ENCODE results near the gene HERC4. TPM values are rescaled to one million over a fixed set of nuclear protein-coding genes. Genes with fewer than 3 reads are reported as not detected.
"Not testable (repeated sequence)": the region's sequence is repeated elsewhere in the genome, so short reads cannot be mapped to it uniquely, and the experiment has no call there.

The HERC4 gene
- polyA plus RNA-seq, 3 donors from 2014 or later: 9.6 to 20.7 (median 12.7) TPM

DNA sequence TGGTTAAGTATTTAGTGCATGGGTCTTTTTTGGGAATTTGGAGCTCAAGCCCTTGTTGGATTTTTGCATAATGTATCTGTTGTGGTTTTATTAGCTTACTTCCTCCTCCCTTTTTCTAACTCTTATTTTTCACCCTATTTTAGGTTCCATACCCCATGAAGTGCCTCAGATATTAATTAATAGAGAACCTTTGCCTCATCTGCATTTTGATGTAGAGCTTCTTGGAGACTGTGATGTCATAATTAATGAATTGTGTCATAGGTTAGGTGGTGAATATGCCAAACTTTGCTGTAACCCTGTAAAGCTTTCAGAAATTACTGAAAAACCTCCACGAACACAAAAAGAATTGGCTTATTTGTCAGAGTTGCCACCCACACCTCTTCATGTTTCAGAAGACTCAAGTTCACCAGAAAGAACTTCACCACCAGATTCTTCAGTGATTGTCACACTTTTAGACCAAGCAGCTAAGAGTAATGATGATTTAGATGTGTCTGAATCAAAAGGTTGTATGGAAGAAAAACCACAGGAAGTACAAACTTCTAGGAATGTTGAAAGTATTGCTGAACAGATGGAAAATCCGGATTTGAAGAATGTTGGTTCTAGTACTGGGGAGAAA is 162.6 kb downstream of the HERC4 start:
- Mint-ChIP-seq H3K9me3 (no peaks in the 10 kb centered on the region), H3K36me3 (peaks cover 24 to 65% (median 27%) of the 10 kb centered on the region in 3 donors), H3K4me1 (peaks cover 5 to 35% of the 10 kb centered on the region in 2 donors), H3K27ac (peak overlapping the region; percentile 6 to 29 (median 7)), H3K27me3 (ENCODE audit: low read depth in 3 of 3) (no peaks in the 10 kb centered on the region), H3K4me3 (no peak overlapping the region)
- no peak for DNase-seq

DNA sequence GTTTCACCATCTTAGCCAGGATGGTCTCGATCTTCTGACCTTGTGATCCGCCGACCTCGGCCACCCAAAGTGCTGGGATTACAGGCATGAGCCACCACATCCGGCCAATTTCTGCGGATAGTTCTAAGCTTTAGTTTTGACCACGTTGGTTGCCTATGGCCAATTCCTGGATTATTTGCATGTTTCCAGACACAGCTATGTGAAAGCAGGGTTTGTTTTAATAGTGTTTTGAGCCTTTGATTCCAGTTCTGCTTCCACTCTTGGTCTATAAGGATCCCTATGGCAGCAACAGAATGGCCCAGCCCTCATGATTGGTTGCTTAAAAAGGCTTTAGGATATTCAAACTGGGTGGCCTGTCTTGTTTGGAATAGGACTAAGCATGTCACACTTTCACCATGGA is 171.5 kb downstream of the HERC4 start:
- H3K36me3 Mint-ChIP-seq: peaks cover 16 to 31% (median 20%) of the 10 kb centered on the region in 3 donors

DNA sequence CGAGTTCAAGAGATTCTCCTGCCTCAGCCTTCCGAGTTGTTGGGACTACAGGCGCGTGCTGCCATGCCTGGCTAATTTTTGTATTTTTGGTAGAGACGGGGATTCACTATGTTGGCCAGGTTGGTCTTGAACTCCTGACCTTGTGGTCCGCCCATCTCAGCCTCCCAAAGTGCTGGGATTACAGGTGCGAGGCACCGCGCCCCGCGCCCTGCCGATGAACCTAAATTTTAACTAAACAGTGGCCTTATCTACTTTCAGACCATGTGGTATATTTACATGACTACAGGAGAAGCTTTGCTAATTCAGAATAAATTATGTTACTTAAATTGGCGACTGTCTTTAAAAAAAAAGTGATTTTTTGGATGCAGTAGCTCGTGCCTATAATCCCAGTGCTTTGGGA is 181.4 kb downstream of the HERC4 start:
- peaks cover 16 to 27% (median 16%) of the 10 kb centered on the region in 3 donors for H3K36me3 Mint-ChIP-seq
- no peak overlapping the region for H3K27ac Mint-ChIP-seq

More for the DNA sequence above, 171.5 kb downstream of the HERC4 start:
- DNase-seq: no peak
- H3K9me3 Mint-ChIP-seq: no peaks in the 10 kb centered on the region
- no peaks in the 10 kb centered on the region for H3K27me3 Mint-ChIP-seq (ENCODE audit: low read depth in 3 of 3)
- H3K4me1 Mint-ChIP-seq: peaks cover 8 to 46% of the 10 kb centered on the region in 2 donors
- H3K4me3 Mint-ChIP-seq: no peak overlapping the region
- H3K27ac Mint-ChIP-seq: no peak overlapping the region

DNA sequence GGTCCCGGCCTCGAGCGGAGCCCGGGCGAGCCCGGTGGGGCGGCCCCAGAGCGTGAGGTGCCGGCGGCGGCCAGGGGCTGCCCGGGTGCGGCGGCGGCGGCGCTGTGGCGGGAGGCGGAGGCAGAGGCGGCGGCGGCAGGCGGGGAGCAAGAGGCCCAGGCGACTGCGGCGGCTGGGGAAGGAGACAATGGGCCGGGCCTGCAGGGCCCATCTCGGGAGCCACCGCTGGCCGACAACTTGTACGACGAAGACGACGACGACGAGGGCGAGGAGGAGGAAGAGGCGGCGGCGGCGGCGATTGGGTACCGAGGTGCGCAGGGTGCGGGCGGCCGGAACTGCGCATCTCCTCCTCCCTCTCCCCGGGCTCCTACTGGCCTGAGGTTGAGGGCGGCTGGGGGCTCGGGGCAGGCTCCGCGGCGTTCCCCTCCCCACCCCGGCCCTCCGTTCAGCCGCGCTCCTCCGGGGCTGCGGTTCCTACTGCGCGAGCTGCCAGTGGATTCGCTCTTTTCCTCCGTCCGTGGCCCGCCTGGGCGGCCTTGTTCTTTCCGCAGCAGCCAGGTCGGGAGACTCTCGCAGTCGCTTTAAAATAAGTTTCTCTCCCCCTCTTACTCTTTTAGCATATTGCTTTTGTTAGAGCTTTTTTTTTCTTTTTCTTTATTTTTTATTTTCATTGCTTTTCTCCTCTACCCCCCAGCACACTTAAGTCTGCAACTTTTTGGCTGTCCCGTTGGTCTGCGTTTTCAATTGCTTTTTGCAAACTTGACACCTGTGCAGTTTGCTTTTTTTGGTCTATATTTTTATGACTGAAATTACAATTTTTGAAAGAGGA is 190.0 kb downstream of the HERC4 start:
- DNase-seq: peak; percentile 82 to 86 (median 84)
- peak overlapping the region; percentile 84 to 94 (median 91) for H3K27ac Mint-ChIP-seq
- H3K27me3 Mint-ChIP-seq (ENCODE audit: low read depth in 3 of 3): peaks cover 15 to 22% (median 18%) of the 10 kb centered on the region in 3 donors
- H3K4me3 Mint-ChIP-seq: peak overlapping the region; percentile 85 to 99 (median 95)
- H3K9me3 Mint-ChIP-seq: no peaks in the 10 kb centered on the region
- peaks cover 32 to 53% of the 10 kb centered on the region in 2 donors for H3K4me1 Mint-ChIP-seq
- H3K36me3 Mint-ChIP-seq: peaks cover 18 to 26% (median 22%) of the 10 kb centered on the region in 3 donors

More for the DNA sequence above, 181.4 kb downstream of the HERC4 start:
- H3K9me3 Mint-ChIP-seq: no peaks in the 10 kb centered on the region
- peaks cover 0 to 2% (median 0%) of the 10 kb centered on the region in 3 donors for H3K27me3 Mint-ChIP-seq (ENCODE audit: low read depth in 3 of 3)
- peaks cover 9 to 32% of the 10 kb centered on the region in 2 donors for H3K4me1 Mint-ChIP-seq
- H3K4me3 Mint-ChIP-seq: no peak overlapping the region
- DNase-seq: no peak

DNA sequence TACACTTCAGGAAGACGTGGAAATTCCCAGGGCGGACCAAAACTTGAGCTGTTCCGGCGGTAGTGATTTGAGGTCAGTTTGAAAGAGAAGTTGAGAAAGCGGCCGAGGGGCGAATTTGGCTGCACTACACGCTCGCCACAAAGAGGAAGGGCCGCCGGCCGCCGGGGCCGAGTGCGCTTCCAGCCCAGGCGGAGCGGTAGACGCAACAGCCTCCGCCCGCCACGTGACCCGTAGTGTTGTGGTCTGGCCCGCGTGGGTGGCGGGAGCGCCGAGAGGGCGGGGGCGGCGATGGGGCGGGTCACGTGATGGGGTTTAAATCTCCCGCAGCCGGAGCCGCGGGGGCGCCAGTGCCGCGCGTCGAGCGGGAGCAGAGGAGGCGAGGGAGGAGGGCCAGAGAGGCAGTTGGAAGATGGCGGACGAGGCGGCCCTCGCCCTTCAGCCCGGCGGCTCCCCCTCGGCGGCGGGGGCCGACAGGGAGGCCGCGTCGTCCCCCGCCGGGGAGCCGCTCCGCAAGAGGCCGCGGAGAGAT is 190.7 kb downstream of the HERC4 start, which contains the start of gene SIRT1:
Gene SIRT1, plus strand, starts transcription at position 344 of the 529 bp plus-strand sequence. Its CDS starts 66 bp downstream, at position 410.
- peaks cover 32 to 49% of the 10 kb centered on the region in 2 donors for H3K4me1 Mint-ChIP-seq
- no peaks in the 10 kb centered on the region for H3K9me3 Mint-ChIP-seq
- H3K4me3 Mint-ChIP-seq: peak within 1 kb of the TSS; percentile 85 to 99 (median 95)
- H3K27ac Mint-ChIP-seq: peak within 1 kb of the TSS; percentile 91 to 97 (median 94)
- H3K36me3 Mint-ChIP-seq: peaks cover 13 to 22% (median 18%) of the 10 kb centered on the region in 3 donors
- peaks cover 15 to 22% (median 18%) of the 10 kb centered on the region in 3 donors for H3K27me3 Mint-ChIP-seq (ENCODE audit: low read depth in 3 of 3)
- DNase-seq: peak; percentile 93 to 96 (median 95)

DNA sequence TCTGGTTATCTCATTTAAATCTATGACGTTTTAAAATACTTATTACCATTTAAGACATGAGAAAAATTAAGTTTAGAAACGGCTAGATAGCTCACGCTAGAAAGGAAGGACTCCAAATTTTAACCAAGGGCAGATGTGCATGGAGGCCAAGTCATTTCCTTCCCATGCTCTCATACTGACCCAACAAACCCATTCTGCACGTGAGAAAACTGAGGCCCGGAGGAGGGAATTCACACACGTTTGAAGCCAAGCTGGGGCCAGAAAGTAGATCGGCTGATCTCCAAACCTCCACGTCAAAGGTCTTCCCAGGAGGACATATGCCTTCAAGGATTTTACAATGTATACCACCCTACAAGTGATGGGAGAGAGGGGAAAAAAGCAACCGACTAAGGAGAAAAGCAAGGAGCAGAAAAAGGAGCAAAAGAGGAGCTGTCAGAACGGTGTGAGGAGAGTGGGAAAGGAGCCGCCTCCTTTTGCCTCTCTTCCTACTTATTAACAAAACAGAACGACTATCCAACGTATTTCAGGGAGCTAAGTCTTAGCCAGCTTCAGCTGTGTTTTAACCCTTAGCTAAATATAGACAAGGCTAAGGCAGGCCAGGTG is 191.3 kb downstream of the HERC4 start:
- H3K36me3 Mint-ChIP-seq: peaks cover 8 to 16% (median 12%) of the 10 kb centered on the region in 3 donors
- DNase-seq: peak in 1 of 3 donors; percentile 7
- H3K27ac Mint-ChIP-seq: peak overlapping the region; percentile 91 to 97 (median 94)
- peaks cover 32 to 44% of the 10 kb centered on the region in 2 donors for H3K4me1 Mint-ChIP-seq
- H3K27me3 Mint-ChIP-seq (ENCODE audit: low read depth in 3 of 3): peaks cover 15 to 22% (median 18%) of the 10 kb centered on the region in 3 donors
- no peaks in the 10 kb centered on the region for H3K9me3 Mint-ChIP-seq
- peak overlapping the region; percentile 85 to 92 (median 90) for H3K4me3 Mint-ChIP-seq

GRCh38 chr10:67878133-67878532 is 196.9 kb downstream of the HERC4 start:
- Mint-ChIP-seq H3K27ac (no peak overlapping the region), H3K4me1 (peaks cover 0 to under 1% of the 10 kb centered on the region in 2 donors), H3K36me3 (no peaks in the 10 kb centered on the region), H3K9me3 (no peaks in the 10 kb centered on the region), H3K4me3 (no peak overlapping the region), H3K27me3 (ENCODE audit: low read depth in 3 of 3) (peaks cover 0 to 2% (median 0%) of the 10 kb centered on the region in 3 donors)
- DNase-seq: no peak

DNA sequence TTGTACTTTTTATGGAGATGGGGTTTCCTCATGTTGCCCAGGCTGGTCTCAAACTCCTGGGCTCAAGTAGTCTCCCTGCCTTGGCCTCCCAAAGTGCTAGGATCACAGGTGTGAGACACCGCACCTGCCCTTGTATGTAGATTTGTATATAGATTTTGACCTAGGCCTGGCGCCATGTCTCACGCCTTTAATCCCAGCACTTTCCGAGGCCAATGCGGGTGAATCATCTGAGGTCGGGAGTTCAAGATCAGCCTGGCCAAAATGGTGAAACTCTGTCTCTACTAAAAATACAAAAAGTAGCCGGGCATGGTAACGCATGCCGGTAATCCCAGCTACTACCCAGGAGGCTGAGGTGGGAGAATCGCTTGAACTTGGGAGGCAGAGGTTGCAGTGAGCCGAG is 197.7 kb downstream of the HERC4 start:
- not testable (repeated sequence) for H3K36me3 Mint-ChIP-seq; H3K4me3 Mint-ChIP-seq; H3K27me3 Mint-ChIP-seq (ENCODE audit: low read depth in 3 of 3); H3K4me1 Mint-ChIP-seq; H3K9me3 Mint-ChIP-seq; DNase-seq; H3K27ac Mint-ChIP-seq

DNA sequence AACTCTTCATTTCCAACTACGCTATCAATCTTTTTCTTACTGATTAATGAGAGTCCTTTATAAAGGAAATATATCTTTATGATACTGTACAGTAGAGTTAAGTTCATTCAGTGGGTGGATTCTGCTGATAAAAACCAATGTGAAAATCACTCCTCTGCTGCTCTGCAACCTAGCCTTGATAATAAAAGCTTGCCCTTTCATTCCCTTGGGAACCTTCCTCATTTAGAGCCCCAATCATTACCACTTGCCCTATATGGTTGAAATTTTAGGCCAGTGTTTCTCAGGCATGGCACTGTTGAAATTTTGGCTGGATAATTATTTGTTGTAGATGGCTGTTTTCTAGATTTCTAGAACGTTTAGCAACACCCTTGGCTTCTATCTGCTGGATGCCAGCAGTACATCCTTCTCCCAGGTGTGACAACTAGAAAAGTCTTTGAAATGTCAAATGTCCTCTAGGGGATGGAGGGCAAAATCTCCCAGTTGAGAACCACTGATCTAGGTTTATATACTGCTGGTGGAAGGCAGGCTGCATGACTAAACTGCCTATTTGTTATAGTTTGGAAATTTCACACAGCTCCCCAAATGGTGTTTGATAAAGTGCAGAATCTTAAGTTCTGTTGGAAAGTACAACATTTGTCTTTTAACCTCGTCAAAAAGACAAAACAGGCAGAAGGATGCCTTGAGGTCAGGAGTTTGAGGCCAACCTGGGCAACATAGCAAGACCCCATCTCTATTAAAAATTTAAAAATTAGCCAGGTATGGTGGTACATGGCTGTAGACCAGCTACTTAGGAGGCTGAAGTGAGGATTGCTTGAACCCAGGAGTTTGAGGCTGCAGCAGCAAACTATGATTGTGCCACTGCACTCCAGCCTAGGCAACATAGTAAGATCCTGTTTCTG is 199.5 kb downstream of the HERC4 start:
- Mint-ChIP-seq H3K36me3 (no peaks in the 10 kb centered on the region), H3K4me3 (no peak overlapping the region), H3K27ac (no peak overlapping the region), H3K4me1 (no peaks in the 10 kb centered on the region), H3K9me3 (no peaks in the 10 kb centered on the region), H3K27me3 (ENCODE audit: low read depth in 3 of 3) (peaks cover 0 to 2% (median 1%) of the 10 kb centered on the region in 3 donors)
- no peak for DNase-seq

Other genes starting within 250 kb of the HERC4 start
- gene DNAJC12, start 237.1 kb downstream of the HERC4 start, polyA plus RNA-seq: under 1 TPM in 1 of 3 donors, not detected in 2; 0.44 TPM
- gene SIRT1, start 190.6 kb downstream of the HERC4 start, polyA plus RNA-seq: 10 to 100 TPM in 1 of 3 donors, 1 to 10 TPM in 2; 3.4 to 16.2 (median 7.3) TPM
- gene MYPN, start 34.2 kb upstream of the HERC4 start, polyA plus RNA-seq: not detected
- not detected for gene ATOH7, start 156.8 kb upstream of the HERC4 start, polyA plus RNA-seq

Data from immature natural killer cell (primary cell).